22Rv1 (cell line): Measurements from ENCODE around the gene PSEN2.
"Not testable (repeated sequence)": the region's sequence is repeated elsewhere in the genome, so short reads cannot be mapped to it uniquely, and the experiment has no call there.

Source experiments
- H3K27ac ChIP-seq: fragments of 450-650 bp; 2 replicates; pipeline ENCODE4 v1.5.1; 2017
- ZFX ChIP-seq: fragments of 450-650 bp; IDR thresholded peaks from 2 replicates; pipeline ENCODE4 v1.6.1; 2017; ENCODE audit warnings: antibody characterized with exemption, borderline replicate concordance
- TF ChIP-seq, protein P1 (sequence below): fragments of 450-650 bp; IDR thresholded peaks from 2 replicates; pipeline ENCODE4 v1.5.1; 2017; ENCODE audit warnings: mild to moderate bottlenecking

The PSEN2 gene

GRCh38 chr1:226921504-226921903 is 51.1 kb downstream of the PSEN2 start:
- no peak overlapping the region for H3K27ac ChIP-seq
- TF ChIP-seq, protein P1, sequence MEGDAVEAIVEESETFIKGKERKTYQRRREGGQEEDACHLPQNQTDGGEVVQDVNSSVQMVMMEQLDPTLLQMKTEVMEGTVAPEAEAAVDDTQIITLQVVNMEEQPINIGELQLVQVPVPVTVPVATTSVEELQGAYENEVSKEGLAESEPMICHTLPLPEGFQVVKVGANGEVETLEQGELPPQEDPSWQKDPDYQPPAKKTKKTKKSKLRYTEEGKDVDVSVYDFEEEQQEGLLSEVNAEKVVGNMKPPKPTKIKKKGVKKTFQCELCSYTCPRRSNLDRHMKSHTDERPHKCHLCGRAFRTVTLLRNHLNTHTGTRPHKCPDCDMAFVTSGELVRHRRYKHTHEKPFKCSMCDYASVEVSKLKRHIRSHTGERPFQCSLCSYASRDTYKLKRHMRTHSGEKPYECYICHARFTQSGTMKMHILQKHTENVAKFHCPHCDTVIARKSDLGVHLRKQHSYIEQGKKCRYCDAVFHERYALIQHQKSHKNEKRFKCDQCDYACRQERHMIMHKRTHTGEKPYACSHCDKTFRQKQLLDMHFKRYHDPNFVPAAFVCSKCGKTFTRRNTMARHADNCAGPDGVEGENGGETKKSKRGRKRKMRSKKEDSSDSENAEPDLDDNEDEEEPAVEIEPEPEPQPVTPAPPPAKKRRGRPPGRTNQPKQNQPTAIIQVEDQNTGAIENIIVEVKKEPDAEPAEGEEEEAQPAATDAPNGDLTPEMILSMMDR = no peak
- TF ChIP-seq ZFX = no peak

DNA sequence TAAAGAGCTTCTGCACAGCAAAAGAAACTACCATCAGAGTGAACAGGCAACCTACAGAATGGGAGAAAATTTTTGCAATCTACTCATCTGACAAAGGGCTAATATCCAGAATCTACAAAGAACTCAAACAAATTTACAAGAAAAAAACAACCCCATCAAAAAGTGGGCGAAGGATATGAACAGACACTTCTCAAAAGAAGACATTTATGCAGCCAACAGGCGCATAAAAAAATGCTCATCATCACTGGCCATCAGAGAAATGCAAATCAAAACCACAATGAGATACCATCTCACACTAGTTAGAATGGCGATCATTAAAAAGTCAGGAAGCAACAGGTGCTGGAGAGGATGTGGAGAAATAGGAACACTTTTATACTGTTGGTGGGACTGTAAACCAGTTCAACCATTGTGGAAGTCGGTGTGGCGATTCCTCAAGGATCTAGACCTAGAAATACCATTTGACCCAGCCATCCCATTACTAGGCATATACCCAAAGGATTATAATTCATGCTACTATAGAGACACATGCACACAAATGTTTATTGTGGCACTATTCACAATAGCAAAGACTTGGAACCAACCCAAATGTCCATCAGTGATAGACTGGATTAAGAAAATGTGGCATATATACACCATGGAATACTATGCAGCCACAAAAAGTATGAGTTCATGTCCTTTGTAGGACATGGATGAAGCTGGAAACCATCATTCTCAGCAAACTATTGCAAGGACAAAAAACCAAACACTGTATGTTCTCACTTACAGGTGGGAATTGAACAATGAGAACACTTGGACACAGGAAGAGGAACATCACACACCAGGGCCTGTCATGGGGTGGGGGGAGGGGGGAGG is 59.1 kb downstream of the PSEN2 start:
- not testable (repeated sequence) for H3K27ac ChIP-seq

- no peak for TF ChIP-seq ZFX
- TF ChIP-seq, protein P1 = no peak
- H3K27ac ChIP-seq = no peak overlapping the region
These were observed 64.2 kb downstream of the PSEN2 start for GRCh38 chr1:226934483-226935237.

GRCh38 chr1:226937940-226938725 is 67.7 kb downstream of the PSEN2 start:
- no peak overlapping the region for H3K27ac ChIP-seq
- TF ChIP-seq, protein P1 = no peak

- peak overlapping the region; percentile 93 for H3K27ac ChIP-seq
- TF ChIP-seq ZFX = no peak
These were observed 68.6 kb downstream of the PSEN2 start for GRCh38 chr1:226938903-226939437.

- peak overlapping the region; percentile 93 for H3K27ac ChIP-seq
- TF ChIP-seq ZFX = no peak
- TF ChIP-seq, protein P1 = no peak
These were observed 69.1 kb downstream of the PSEN2 start for GRCh38 chr1:226939438-226940028.

DNA sequence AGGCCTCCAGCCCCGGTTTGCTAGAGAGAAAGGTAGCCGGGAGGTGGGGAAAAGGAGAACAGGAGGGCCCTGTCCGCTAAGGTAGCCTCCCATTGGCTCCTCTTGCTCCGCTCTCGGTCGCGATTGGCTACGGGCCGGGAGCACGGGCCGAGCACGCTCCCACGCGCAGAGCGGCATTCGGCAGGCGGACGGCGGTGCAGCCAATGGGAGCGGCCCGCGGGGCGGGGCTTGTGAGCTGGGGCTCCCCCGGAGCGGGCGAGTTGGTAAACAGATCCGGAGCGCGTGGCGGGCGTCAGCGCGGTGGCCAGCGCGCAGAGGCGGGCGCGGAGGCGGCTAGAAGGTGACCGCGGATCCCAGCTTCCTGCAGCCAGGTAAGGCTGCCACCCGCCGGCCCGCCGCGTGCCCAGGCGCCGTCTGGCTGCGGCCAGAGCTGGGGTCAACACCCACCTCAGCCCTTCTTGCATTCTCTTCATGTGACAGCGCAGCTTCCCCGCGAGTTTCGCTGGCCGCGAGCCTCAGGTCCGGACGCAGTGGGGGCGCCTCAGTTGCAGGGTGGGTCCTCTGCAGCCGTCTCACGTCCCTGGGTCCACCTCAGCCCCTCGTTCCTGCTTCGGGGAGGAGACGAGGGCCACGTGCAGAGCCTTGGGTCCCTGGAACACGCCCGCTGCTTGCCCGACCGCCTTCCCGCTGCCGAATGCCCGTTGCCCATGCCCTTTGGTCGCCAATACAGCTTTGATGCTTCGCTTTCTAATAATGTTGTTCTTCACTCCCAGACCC is 69.8 kb downstream of the PSEN2 start, which contains the start of gene COQ8A:
TSS of gene COQ8A (plus strand) at position 266 of the 777 bp plus-strand sequence. CDS start 21,092 bp downstream, outside the sequence.
- TF ChIP-seq ZFX = no peak
- TF ChIP-seq, protein P1 = no peak
- H3K27ac ChIP-seq = peak within 1 kb of the TSS; percentile 93
